NCI-H82 treated with DMSO at 0.1 percent for 48 hours (cell line): ENCODE data around the gene CCDC40.

Experiments used
- DNase-seq: peaks from one replicate; lab custom pipeline; 2025; ENCODE audit not compliant: unreplicated experiment; lab: John Stamatoyannopoulos, UW

CCDC40 gene

GRCh38 chr17:80000981-80001775, 35.3 kb upstream of the CCDC40 start:
- DNase-seq: no peak

GRCh38 chr17:80002070-80002641, 34.3 kb upstream of the CCDC40 start:
- DNase-seq: no peak

- no peak for DNase-seq
Measured at GRCh38 chr17:80002690-80003490, 33.6 kb upstream of the CCDC40 start.

- no peak for DNase-seq
Measured at GRCh38 chr17:80003969-80004368, 32.5 kb upstream of the CCDC40 start.

- DNase-seq: no peak
Measured at GRCh38 chr17:80005360-80006338, 30.8 kb upstream of the CCDC40 start.

GRCh38 chr17:80006339-80006720, 30.1 kb upstream of the CCDC40 start:
- no peak for DNase-seq

GRCh38 chr17:80006811-80007752, 29.4 kb upstream of the CCDC40 start:
- no peak for DNase-seq

GRCh38 chr17:80007939-80008338, 28.5 kb upstream of the CCDC40 start:
- no peak for DNase-seq

GRCh38 chr17:80008383-80008840, 28.0 kb upstream of the CCDC40 start:
- DNase-seq: peak; percentile 19

GRCh38 chr17:80008848-80009247, 27.6 kb upstream of the CCDC40 start:
- DNase-seq: no peak

GRCh38 chr17:80009391-80010282, 26.8 kb upstream of the CCDC40 start:
- no peak for DNase-seq

- DNase-seq: no peak
Measured at GRCh38 chr17:80010283-80010858, 26.1 kb upstream of the CCDC40 start.

GRCh38 chr17:80011989-80012555, 24.4 kb upstream of the CCDC40 start:
- no peak for DNase-seq

GRCh38 chr17:80012765-80013741, 23.4 kb upstream of the CCDC40 start:
- no peak for DNase-seq

- DNase-seq: no peak
Measured at GRCh38 chr17:80017226-80018010, 19.0 kb upstream of the CCDC40 start.
